Muscle of leg (tissue), 11 donors: ENCODE results near the gene EXOG. TPM values are rescaled to one million over a fixed set of nuclear protein-coding genes. Genes with fewer than 3 reads are reported as not detected.

Source experiments
- DNase-seq: peaks from one replicate; pipeline ENCODE4 v3.0.0; 2013
- H3K27ac ChIP-seq: one replicate; pipeline ENCODE4 v1.5.1; 2013; ENCODE audit warnings: mild to moderate bottlenecking, low read length, control low read depth
- H3K27me3 ChIP-seq: one replicate; pipeline ENCODE4 v1.6.1; 2013; ENCODE audit warnings: low read length; ENCODE audit not compliant: control insufficient read depth, insufficient read depth
- H3K36me3 ChIP-seq: one replicate; pipeline ENCODE4 v1.6.1; 2013; ENCODE audit warnings: low read length; ENCODE audit not compliant: control insufficient read depth, insufficient read depth
- H3K4me1 ChIP-seq: one replicate; pipeline ENCODE4 v1.6.1; 2013; ENCODE audit warnings: low read length; ENCODE audit not compliant: control insufficient read depth, insufficient read depth
- H3K4me3 ChIP-seq: one replicate; pipeline ENCODE4 v1.5.1; 2013; ENCODE audit warnings: low read length, control low read depth
- H3K9me3 ChIP-seq: replicated peaks from 2 replicates; pipeline ENCODE4 v1.6.1; 2013; ENCODE audit warnings: low read depth, low read length; ENCODE audit not compliant: control insufficient read depth
- WGBS: methylation state at CpG from one replicate; pipeline ENCODE4 v1.1.5; 2013; ENCODE audit warnings: missing lambda C conversion rate; ENCODE audit not compliant: insufficient coverage; 5-methylcytosine and 5-hydroxymethylcytosine counted together
- polyA plus RNA-seq, 8 donors: library from polyadenylated mRNA; unstranded; fragments of 120-200 nt; gene quantifications; one replicate each; pipeline versions ENCODE4 v1.2.1 to v1.2.3, GENCODE V29; 2013; ENCODE audit warnings: inconsistent platforms in 1 of 8, low replicate concordance in 1 of 8; ENCODE audit not compliant: insufficient read length in 8 of 8, insufficient read depth in 1 of 8
- total RNA-seq: library from RNA; stranded (reverse); fragments of 120-200 nt; gene quantifications from one replicate; pipeline ENCODE4 v1.2.4, GENCODE V29; 2013

The EXOG gene
- total and polyA plus RNA-seq, 9 donors = 11.0 to 24.1 (median 15.6) TPM

GRCh38 chr3:38574411-38575278 is 78.5 kb downstream of the EXOG start:
- H3K36me3 ChIP-seq = no peaks in the 10 kb centered on the region
- DNase-seq = no peak
- H3K9me3 ChIP-seq = peaks cover 2% of the 10 kb centered on the region
- WGBS = 71% methylated on average over 3 of the region's 6 CpGs
- no peak overlapping the region for H3K27ac ChIP-seq
- H3K27me3 ChIP-seq = no peaks in the 10 kb centered on the region
- no peak overlapping the region for H3K4me3 ChIP-seq
- peaks cover 13% of the 10 kb centered on the region for H3K4me1 ChIP-seq

GRCh38 chr3:38575279-38575843 is 79.2 kb downstream of the EXOG start:
- Histone ChIP-seq H3K27ac (no peak overlapping the region), H3K4me3 (no peak overlapping the region), H3K36me3 (no peaks in the 10 kb centered on the region), H3K27me3 (no peaks in the 10 kb centered on the region), H3K9me3 (peaks cover 2% of the 10 kb centered on the region), H3K4me1 (peaks cover 20% of the 10 kb centered on the region)
- WGBS = 88% methylated on average over 16 of the region's 18 CpGs
- no peak for DNase-seq

Other genes starting within 250 kb of the EXOG start
- gene SLC22A13, start 230.5 kb upstream of the EXOG start, total RNA-seq = 0.22 TPM
- gene SLC22A13, start 230.5 kb upstream of the EXOG start, polyA plus RNA-seq = under 1 TPM in 6 of 8 donors, not detected in 2; 0.08 to 0.17 (median 0.12) TPM
- gene SLC22A14, start 214.0 kb upstream of the EXOG start, total RNA-seq = 0.18 TPM
- under 1 TPM; 0.09 to 0.25 (median 0.18) TPM for gene SLC22A14, start 214.0 kb upstream of the EXOG start, polyA plus RNA-seq
- 3.3 TPM for gene XYLB, start 149.6 kb upstream of the EXOG start, total RNA-seq
- 1 to 10 TPM; 1.9 to 4.7 (median 3.3) TPM for gene XYLB, start 149.6 kb upstream of the EXOG start, polyA plus RNA-seq
- gene ACVR2B, start 42.5 kb upstream of the EXOG start, total RNA-seq = 17.6 TPM
- gene ACVR2B, start 42.5 kb upstream of the EXOG start, polyA plus RNA-seq = 10 to 100 TPM in 6 of 8 donors, 1 to 10 TPM in 2; 7.9 to 16.0 (median 13.0) TPM
- 1.9 TPM for gene SCN5A, start 153.3 kb downstream of the EXOG start, total RNA-seq
- gene SCN5A, start 153.3 kb downstream of the EXOG start, polyA plus RNA-seq = 1 to 10 TPM; 2.8 to 4.8 (median 4.3) TPM